ENCODE results near the gene FHL2. TPM values are rescaled to one million over a fixed set of nuclear protein-coding genes. Genes with fewer than 3 reads are reported as not detected.

Gene FHL2
- total and polyA plus RNA-seq, 9 of the 15 experiments (the other 6 are each of a cell fraction or from before 2014, with no cell fraction given) = 7.5 to 33.1 (median 23.9) TPM

- TF ChIP-seq CTCF (IDR thresholded peaks at IDR 0.05 in 2 of 3, conservative IDR thresholded peaks at IDR 0.05 in 1 of 3; ENCODE audit: insufficient read depth in 2 of 3, low read depth in 1 of 3, low read length in 3 of 3) (no peak), ZNF431 (CRISPR knock-in tag; IDR thresholded peaks at IDR 0.05) (peak; percentile 41; the same call in 1 of the 2 replicates), NR4A1 (CRISPR knock-in tag; IDR thresholded peaks at IDR 0.05) (no peak), NR4A1 (tag; IDR thresholded peaks at IDR 0.05) (0 out of 2 replicates have a peak, but pooled peaks have one; percentile 48), EGR1 (conservative IDR thresholded peaks at IDR 0.05) (peak; percentile 84), ATF1 (CRISPR knock-in tag; IDR thresholded peaks at IDR 0.05) (no peak), ATF1 (tag; IDR thresholded peaks at IDR 0.05) (peak; percentile 28; the same call in 1 of the 2 replicates), RNF2 (IDR thresholded peaks at IDR 0.05) (peak; percentile 14; the same call in 1 of the 2 replicates), RBM34 (IDR thresholded peaks at IDR 0.05; ENCODE audit: borderline replicate concordance, insufficient read depth, low read length) (no peak), THRAP3 (IDR thresholded peaks at IDR 0.05; ENCODE audit: borderline replicate concordance) (no peak), KLF1 (tag; IDR thresholded peaks at IDR 0.05) (0 out of 2 replicates have a peak, but pooled peaks have one; percentile 42), ZNF444 (CRISPR knock-in tag; IDR thresholded peaks at IDR 0.05) (no peak), ZBTB7A (IDR thresholded peaks at IDR 0.05; ENCODE audit: borderline replicate concordance, control insufficient read depth, low read depth, low read length) (peak; percentile 61; the same call in 1 of the 2 replicates), MAX (CRISPR knock-in tag; IDR thresholded peaks at IDR 0.05) (peak; percentile 94), MYNN (IDR thresholded peaks at IDR 0.05) (no peak), MYNN (CRISPR knock-in tag; IDR thresholded peaks at IDR 0.05) (no peak)
- TF ChIP-seq, protein P1, sequence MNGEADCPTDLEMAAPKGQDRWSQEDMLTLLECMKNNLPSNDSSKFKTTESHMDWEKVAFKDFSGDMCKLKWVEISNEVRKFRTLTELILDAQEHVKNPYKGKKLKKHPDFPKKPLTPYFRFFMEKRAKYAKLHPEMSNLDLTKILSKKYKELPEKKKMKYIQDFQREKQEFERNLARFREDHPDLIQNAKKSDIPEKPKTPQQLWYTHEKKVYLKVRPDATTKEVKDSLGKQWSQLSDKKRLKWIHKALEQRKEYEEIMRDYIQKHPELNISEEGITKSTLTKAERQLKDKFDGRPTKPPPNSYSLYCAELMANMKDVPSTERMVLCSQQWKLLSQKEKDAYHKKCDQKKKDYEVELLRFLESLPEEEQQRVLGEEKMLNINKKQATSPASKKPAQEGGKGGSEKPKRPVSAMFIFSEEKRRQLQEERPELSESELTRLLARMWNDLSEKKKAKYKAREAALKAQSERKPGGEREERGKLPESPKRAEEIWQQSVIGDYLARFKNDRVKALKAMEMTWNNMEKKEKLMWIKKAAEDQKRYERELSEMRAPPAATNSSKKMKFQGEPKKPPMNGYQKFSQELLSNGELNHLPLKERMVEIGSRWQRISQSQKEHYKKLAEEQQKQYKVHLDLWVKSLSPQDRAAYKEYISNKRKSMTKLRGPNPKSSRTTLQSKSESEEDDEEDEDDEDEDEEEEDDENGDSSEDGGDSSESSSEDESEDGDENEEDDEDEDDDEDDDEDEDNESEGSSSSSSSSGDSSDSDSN (IDR thresholded peaks at IDR 0.05; ENCODE audit: borderline replicate concordance in 1 of 2, low read depth in 2 of 2, low read length in 2 of 2) = peak; percentile 81 to 85; a peak in 3 of 4 replicates
- TF ChIP-seq, protein P2, sequence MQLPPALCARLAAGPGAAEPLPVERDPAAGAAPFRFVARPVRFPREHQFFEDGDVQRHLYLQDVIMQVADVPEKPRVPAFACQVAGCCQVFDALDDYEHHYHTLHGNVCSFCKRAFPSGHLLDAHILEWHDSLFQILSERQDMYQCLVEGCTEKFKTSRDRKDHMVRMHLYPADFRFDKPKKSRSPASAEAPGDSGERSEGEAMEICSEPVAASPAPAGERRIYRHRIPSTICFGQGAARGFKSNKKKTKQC (CRISPR knock-in tag; IDR thresholded peaks at IDR 0.05) = peak; percentile 93; the same call in 1 of the 2 replicates
- TF ChIP-seq, protein P3, sequence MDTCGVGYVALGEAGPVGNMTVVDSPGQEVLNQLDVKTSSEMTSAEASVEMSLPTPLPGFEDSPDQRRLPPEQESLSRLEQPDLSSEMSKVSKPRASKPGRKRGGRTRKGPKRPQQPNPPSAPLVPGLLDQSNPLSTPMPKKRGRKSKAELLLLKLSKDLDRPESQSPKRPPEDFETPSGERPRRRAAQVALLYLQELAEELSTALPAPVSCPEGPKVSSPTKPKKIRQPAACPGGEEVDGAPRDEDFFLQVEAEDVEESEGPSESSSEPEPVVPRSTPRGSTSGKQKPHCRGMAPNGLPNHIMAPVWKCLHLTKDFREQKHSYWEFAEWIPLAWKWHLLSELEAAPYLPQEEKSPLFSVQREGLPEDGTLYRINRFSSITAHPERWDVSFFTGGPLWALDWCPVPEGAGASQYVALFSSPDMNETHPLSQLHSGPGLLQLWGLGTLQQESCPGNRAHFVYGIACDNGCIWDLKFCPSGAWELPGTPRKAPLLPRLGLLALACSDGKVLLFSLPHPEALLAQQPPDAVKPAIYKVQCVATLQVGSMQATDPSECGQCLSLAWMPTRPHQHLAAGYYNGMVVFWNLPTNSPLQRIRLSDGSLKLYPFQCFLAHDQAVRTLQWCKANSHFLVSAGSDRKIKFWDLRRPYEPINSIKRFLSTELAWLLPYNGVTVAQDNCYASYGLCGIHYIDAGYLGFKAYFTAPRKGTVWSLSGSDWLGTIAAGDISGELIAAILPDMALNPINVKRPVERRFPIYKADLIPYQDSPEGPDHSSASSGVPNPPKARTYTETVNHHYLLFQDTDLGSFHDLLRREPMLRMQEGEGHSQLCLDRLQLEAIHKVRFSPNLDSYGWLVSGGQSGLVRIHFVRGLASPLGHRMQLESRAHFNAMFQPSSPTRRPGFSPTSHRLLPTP (IDR thresholded peaks at IDR 0.05; ENCODE audit: borderline replicate concordance, extremely low read depth, insufficient read length) = no peak
These were observed 69.0 kb downstream of the FHL2 start, which contains the start of gene TGFBRAP1 (continued) for GRCh38 chr2:105329561-105330495.
